Ureter (tissue), 1 donor: ENCODE data around the gene HOGA1. TPM values are rescaled to one million over a fixed set of nuclear protein-coding genes. Genes with fewer than 3 reads are reported as not detected.
"Not testable (repeated sequence)": the region's sequence is repeated elsewhere in the genome, so short reads cannot be mapped to it uniquely, and the experiment has no call there.

Source experiments
- DNase-seq: peaks from one replicate; pipeline ENCODE4 v3.0.0-alpha.2; 2020; ENCODE audit warnings: low spot score
- total RNA-seq: library from RNA; stranded (reverse); gene quantifications from one replicate; pipeline ENCODE4 v1.2.4, GENCODE V29; 2023
- donor health status: DM: yes; HTN: yes; CAD: no.

The HOGA1 gene
- total RNA-seq, 1 donor from 2014 or later: 1.3 TPM

- DNase-seq: no peak
Measured at GRCh38 chr10:97608991-97609561, 24.9 kb downstream of the HOGA1 start.

GRCh38 chr10:97611473-97611872, 27.3 kb downstream of the HOGA1 start:
- no peak for DNase-seq

- DNase-seq: no peak
Measured at GRCh38 chr10:97612386-97612785, 28.2 kb downstream of the HOGA1 start.

GRCh38 chr10:97618285-97618684, 34.1 kb downstream of the HOGA1 start:
- no peak for DNase-seq

GRCh38 chr10:97618733-97619132, 34.5 kb downstream of the HOGA1 start:
- DNase-seq: no peak

- DNase-seq: no peak
Measured at GRCh38 chr10:97623277-97623676, 39.1 kb downstream of the HOGA1 start.

GRCh38 chr10:97627731-97628130, 43.5 kb downstream of the HOGA1 start:
- DNase-seq: no peak

- no peak for DNase-seq
Measured at GRCh38 chr10:97628228-97628627, 44.0 kb downstream of the HOGA1 start.

- DNase-seq: no peak
Measured at GRCh38 chr10:97629289-97629688, 45.1 kb downstream of the HOGA1 start.

- no peak for DNase-seq
Measured at GRCh38 chr10:97631098-97631497, 46.9 kb downstream of the HOGA1 start.

GRCh38 chr10:97632949-97633884, 49.0 kb downstream of the HOGA1 start, which contains the start of gene MORN4:
Gene MORN4 (minus strand): TSS chr10:97633500. CDS start chr10:97619653, 13,847 bp downstream.
- peak; percentile 94 for DNase-seq

- no peak for DNase-seq
Measured at GRCh38 chr10:97633921-97634320, 49.7 kb downstream of the HOGA1 start.

- DNase-seq: no peak
Measured at GRCh38 chr10:97635577-97635976, 51.4 kb downstream of the HOGA1 start.

GRCh38 chr10:97639090-97639489, 54.9 kb downstream of the HOGA1 start:
- not testable (repeated sequence) for DNase-seq

GRCh38 chr10:97640174-97640867, 56.1 kb downstream of the HOGA1 start, which contains the start of gene PI4K2A:
Gene PI4K2A (plus strand): TSS chr10:97640671. CDS start chr10:97640743, 72 bp downstream.
- peak; percentile 99 for DNase-seq

GRCh38 chr10:97640868-97641811, 57.0 kb downstream of the HOGA1 start:
- DNase-seq: peak; percentile 51

- not testable (repeated sequence) for DNase-seq
Measured at GRCh38 chr10:97642471-97643159, 58.4 kb downstream of the HOGA1 start.

- no peak for DNase-seq
Measured at GRCh38 chr10:97643441-97643985, 59.3 kb downstream of the HOGA1 start.

- DNase-seq: no peak
Measured at GRCh38 chr10:97644936-97645335, 60.7 kb downstream of the HOGA1 start.

GRCh38 chr10:97647556-97647955, 63.4 kb downstream of the HOGA1 start:
- DNase-seq: no peak
